ENCODE results near the gene CAV2. TPM values are rescaled to one million over a fixed set of nuclear protein-coding genes. Genes with fewer than 3 reads are reported as not detected.

CAV2 gene
- polyA plus RNA-seq, 1 of the 3 experiments (the other 2 are of a cell fraction) = 182 TPM

DNA sequence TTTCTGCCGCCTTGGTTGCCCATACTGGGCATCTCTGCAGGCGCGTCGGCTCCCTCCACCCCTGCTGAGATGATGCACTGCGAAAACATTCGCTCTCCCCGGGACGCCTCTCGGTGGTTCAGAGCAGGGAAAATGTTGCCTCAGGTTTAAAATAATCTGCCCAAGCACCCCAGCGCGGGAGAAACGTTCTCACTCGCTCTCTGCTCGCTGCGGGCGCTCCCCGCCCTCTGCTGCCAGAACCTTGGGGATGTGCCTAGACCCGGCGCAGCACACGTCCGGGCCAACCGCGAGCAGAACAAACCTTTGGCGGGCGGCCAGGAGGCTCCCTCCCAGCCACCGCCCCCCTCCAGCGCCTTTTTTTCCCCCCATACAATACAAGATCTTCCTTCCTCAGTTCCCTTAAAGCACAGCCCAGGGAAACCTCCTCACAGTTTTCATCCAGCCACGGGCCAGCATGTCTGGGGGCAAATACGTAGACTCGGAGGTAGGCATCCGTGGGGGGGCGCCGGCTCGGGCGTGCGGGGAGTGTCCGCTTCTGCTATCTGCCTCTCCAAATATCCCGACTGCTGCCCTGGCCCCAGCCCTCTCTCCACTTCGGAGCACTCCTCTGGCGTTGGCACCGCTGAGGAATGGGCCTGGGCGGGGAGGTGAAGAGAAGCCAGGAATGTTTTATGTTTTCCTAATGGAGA, 25.2 kb downstream of the CAV2 start, which contains the start of gene CAV1 (continued):
- TF ChIP-seq, protein P1, sequence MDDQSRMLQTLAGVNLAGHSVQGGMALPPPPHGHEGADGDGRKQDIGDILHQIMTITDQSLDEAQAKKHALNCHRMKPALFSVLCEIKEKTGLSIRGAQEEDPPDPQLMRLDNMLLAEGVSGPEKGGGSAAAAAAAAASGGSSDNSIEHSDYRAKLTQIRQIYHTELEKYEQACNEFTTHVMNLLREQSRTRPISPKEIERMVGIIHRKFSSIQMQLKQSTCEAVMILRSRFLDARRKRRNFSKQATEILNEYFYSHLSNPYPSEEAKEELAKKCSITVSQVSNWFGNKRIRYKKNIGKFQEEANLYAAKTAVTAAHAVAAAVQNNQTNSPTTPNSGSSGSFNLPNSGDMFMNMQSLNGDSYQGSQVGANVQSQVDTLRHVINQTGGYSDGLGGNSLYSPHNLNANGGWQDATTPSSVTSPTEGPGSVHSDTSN (IDR thresholded peaks at IDR 0.05) = peak; percentile 63
- TF ChIP-seq POLR2AphosphoS5 (IDR thresholded peaks at IDR 0.05; ENCODE audit: low read depth, low read length) (peak; percentile 95), NFIC (IDR thresholded peaks at IDR 0.05; ENCODE audit: borderline replicate concordance) (peak; percentile 97), JUND (IDR thresholded peaks at IDR 0.05) (peak; percentile 75), NRF1 (IDR thresholded peaks at IDR 0.05; ENCODE audit: low read depth, low read length) (0 out of 2 replicates have a peak, but pooled peaks have one; percentile 21), EP300 (IDR thresholded peaks at IDR 0.05; ENCODE audit: borderline replicate concordance in 1 of 2, low read depth in 1 of 2, low read length in 1 of 2) (peak; percentile 25 to 87; a peak in 1 of 4 replicates), RFX5 (IDR thresholded peaks at IDR 0.05; ENCODE audit: low read length) (no peak)
- TF ChIP-seq, protein P2, sequence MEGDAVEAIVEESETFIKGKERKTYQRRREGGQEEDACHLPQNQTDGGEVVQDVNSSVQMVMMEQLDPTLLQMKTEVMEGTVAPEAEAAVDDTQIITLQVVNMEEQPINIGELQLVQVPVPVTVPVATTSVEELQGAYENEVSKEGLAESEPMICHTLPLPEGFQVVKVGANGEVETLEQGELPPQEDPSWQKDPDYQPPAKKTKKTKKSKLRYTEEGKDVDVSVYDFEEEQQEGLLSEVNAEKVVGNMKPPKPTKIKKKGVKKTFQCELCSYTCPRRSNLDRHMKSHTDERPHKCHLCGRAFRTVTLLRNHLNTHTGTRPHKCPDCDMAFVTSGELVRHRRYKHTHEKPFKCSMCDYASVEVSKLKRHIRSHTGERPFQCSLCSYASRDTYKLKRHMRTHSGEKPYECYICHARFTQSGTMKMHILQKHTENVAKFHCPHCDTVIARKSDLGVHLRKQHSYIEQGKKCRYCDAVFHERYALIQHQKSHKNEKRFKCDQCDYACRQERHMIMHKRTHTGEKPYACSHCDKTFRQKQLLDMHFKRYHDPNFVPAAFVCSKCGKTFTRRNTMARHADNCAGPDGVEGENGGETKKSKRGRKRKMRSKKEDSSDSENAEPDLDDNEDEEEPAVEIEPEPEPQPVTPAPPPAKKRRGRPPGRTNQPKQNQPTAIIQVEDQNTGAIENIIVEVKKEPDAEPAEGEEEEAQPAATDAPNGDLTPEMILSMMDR (IDR thresholded peaks at IDR 0.05) = peak; percentile 43
- TF ChIP-seq, protein P3, sequence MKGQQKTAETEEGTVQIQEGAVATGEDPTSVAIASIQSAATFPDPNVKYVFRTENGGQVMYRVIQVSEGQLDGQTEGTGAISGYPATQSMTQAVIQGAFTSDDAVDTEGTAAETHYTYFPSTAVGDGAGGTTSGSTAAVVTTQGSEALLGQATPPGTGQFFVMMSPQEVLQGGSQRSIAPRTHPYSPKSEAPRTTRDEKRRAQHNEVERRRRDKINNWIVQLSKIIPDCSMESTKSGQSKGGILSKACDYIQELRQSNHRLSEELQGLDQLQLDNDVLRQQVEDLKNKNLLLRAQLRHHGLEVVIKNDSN (IDR thresholded peaks at IDR 0.05; ENCODE audit: borderline replicate concordance, low read depth) = no peak

DNA sequence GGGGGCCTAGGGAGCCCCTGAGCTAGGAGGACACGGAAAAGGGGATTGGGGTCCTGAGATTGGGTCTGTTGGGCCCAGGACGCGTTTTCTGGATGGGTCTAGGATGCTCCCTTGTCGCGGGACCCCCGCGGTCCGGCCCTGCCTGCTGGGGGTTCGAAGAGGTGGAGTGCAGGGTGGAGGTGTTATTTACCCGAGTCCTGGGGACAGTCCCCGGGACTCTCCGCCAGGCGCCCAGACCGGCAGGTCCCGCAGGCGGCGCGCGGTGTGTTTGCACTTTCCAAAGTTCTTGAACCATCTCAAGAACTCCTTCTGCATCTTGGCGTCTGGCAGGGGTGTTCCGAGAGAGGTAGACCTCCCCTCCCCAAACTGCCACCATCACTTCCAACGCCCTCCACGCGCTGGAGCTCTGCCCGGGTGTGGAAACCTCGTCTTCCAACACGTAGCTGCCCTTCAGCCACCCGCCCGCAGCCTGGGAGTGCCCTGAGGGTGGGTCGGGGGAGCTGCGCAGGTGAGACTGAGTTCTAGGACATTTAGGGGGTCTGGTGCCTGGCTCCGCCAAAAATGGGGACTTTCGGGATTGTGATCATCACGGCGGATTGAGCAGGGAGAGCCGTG, 25.9 kb downstream of the CAV2 start:
- peak overlapping the region; percentile 90 for H3K4me2 ChIP-seq
- H2AFZ ChIP-seq (ENCODE audit: low read depth) = no peak overlapping the region
- peak overlapping the region; percentile 57 to 84 for H3K4me3 ChIP-seq (ENCODE audit: low read depth in 2 of 2, low read length in 1 of 2)
- POLR2A ChIA-PET = no interaction called here
- peaks cover 31 to 37% of the 10 kb centered on the region in 2 experiments for H3K36me3 ChIP-seq (replicated peaks in 1 of 2; ENCODE audit: control insufficient read depth in 1 of 2, insufficient read depth in 2 of 2, low read length in 1 of 2)
- H3K9me2 ChIP-seq = no peaks in the 10 kb centered on the region
- H4K20me1 ChIP-seq (ENCODE audit: insufficient read depth) = peaks cover 17% of the 10 kb centered on the region
- DNase-seq = peak; percentile 49
- H3K79me2 ChIP-seq (ENCODE audit: insufficient read depth) = peaks cover 56% of the 10 kb centered on the region
- WGBS (ENCODE audit: low lambda C conversion rate) = 1% methylated on average over 36 of the region's 36 CpGs
- peak overlapping the region; percentile 91 to 99 for H3K27ac ChIP-seq (ENCODE audit: low read depth in 2 of 2, low read length in 1 of 2)
- peaks cover 4 to 52% of the 10 kb centered on the region in 2 experiments for H3K4me1 ChIP-seq (ENCODE audit: control insufficient read depth in 1 of 2, insufficient read depth in 2 of 2, low read depth in 1 of 2, low read length in 1 of 2)
- peaks cover 65% of the 10 kb centered on the region for H3F3A ChIP-seq (replicated peaks; ENCODE audit: insufficient read depth)
- no peaks in the 10 kb centered on the region for H3K27me3 ChIP-seq (ENCODE audit: insufficient read depth)
- peak overlapping the region; percentile 100 for H3K9ac ChIP-seq
- TF ChIP-seq, protein P2 (IDR thresholded peaks at IDR 0.05) = peak; percentile 4; the same call in 1 of the 2 replicates
- TF ChIP-seq TAF1 (IDR thresholded peaks at IDR 0.05; ENCODE audit: borderline replicate concordance, low read depth, low read length) (no peak), SIN3A (IDR thresholded peaks at IDR 0.05; ENCODE audit: borderline replicate concordance, low read depth, low read length) (peak; percentile 13; the same call in 1 of the 2 replicates), POLR2AphosphoS5 (IDR thresholded peaks at IDR 0.05; ENCODE audit: low read depth, low read length) (no peak), RAD21 (IDR thresholded peaks at IDR 0.05; ENCODE audit: low read length) (no peak)
- no peaks in the 10 kb centered on the region for H3K9me3 ChIP-seq
- CTCF ChIA-PET = interaction anchor here (0.7 to 3.1 kb wide), 27 partner anchors 10 to 934 kb away, joined by 3 to 18 read pairs (median 6); partner anchors contain the start of gene CAV2

Measured in SK-N-SH (cell line).